CD4-positive, alpha-beta T cell treated with Interleukin-15 for 1 hour (primary cell): Measurements from ENCODE around the gene ALKBH4.
"Not testable (repeated sequence)": the region's sequence is repeated elsewhere in the genome, so short reads cannot be mapped to it uniquely, and the experiment has no call there.

Experiments used
- DNase-seq: peaks from one replicate; pipeline ENCODE4 v3.0.0-alpha.2; 2020

The ALKBH4 gene

GRCh38 chr7:102454932-102455331 lies 9.7 kb downstream of the ALKBH4 start:
- not testable (repeated sequence) for DNase-seq

GRCh38 chr7:102454468-102454867 lies 10.2 kb downstream of the ALKBH4 start:
- DNase-seq = no peak

- DNase-seq = no peak
Measured at GRCh38 chr7:102453319-102453718, 11.3 kb downstream of the ALKBH4 start.

- DNase-seq = no peak
Measured at GRCh38 chr7:102452451-102452850, 12.2 kb downstream of the ALKBH4 start.

GRCh38 chr7:102451371-102452054 lies 13.2 kb downstream of the ALKBH4 start:
- no peak for DNase-seq

GRCh38 chr7:102450242-102450641 lies 14.4 kb downstream of the ALKBH4 start:
- peak; percentile 59 for DNase-seq

GRCh38 chr7:102449136-102449535 lies 15.5 kb downstream of the ALKBH4 start:
- DNase-seq = no peak

GRCh38 chr7:102447311-102447710 lies 17.4 kb downstream of the ALKBH4 start:
- no peak for DNase-seq

GRCh38 chr7:102446387-102447156 lies 18.1 kb downstream of the ALKBH4 start:
- no peak for DNase-seq

GRCh38 chr7:102445674-102446071 lies 19.0 kb downstream of the ALKBH4 start:
- DNase-seq = no peak

- peak; percentile 47 for DNase-seq
Measured at GRCh38 chr7:102444961-102445673, 19.5 kb downstream of the ALKBH4 start.

- DNase-seq = no peak
Measured at GRCh38 chr7:102439963-102440795, 24.5 kb downstream of the ALKBH4 start.

- DNase-seq = no peak
Measured at GRCh38 chr7:102436118-102436517, 28.5 kb downstream of the ALKBH4 start.

- DNase-seq = no peak
Measured at GRCh38 chr7:102434039-102434486, 30.6 kb downstream of the ALKBH4 start.

- DNase-seq = peak; percentile 90
Measured at GRCh38 chr7:102433219-102434038, 31.2 kb downstream of the ALKBH4 start, which contains the start of gene ORAI2. Gene ORAI2, plus strand, starts transcription at chr7:102433575. Its CDS starts 5,382 bp downstream, at chr7:102438957.

- peak; percentile 71 for DNase-seq
Measured at GRCh38 chr7:102432442-102433218, 32.0 kb downstream of the ALKBH4 start.

GRCh38 chr7:102431617-102432298 lies 32.9 kb downstream of the ALKBH4 start:
- DNase-seq = peak; percentile 79

- DNase-seq = no peak
Measured at GRCh38 chr7:102429141-102429899, 35.3 kb downstream of the ALKBH4 start.

GRCh38 chr7:102427019-102427405 lies 37.7 kb downstream of the ALKBH4 start:
- no peak for DNase-seq
